HG03025 (cell line): ENCODE results near the gene C8G.

Source experiments
- ATAC-seq: cut with Tn5 transposase; IDR thresholded peaks from one replicate; pipeline ENCODE4 v1.9.1; 2021; ENCODE audit warnings: mild to moderate bottlenecking, moderate library complexity; ENCODE audit not compliant: unreplicated experiment, low FRiP score

Gene C8G

DNA sequence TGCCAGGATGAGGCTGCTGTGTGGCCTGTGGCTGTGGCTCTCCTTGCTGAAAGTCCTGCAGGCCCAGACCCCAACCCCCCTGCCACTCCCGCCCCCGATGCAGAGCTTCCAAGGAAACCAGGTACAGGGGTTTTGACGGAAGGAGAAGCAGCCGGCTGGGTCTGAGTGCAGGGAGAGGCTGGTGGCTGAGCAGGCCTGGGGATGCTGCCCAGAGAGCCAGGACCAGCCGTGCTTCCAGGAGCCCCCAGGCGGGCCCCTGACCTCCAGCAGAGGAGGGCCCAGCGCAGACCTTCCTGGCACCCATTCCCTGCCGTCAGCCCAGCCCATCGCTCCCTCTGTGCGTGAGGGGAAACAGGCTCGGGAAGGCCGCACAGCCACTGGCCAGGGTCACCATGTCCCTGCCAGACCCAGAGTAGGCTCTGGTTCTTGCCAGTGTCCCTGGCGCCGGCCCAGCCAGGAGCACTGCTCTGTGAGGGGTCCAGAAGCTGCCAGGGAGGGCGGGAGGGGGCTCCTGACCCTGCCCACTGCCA lies 7.3 kb downstream of the C8G start:
- ATAC-seq = no peak

GRCh38 chr9:136952876-136953770 lies 8.1 kb downstream of the C8G start:
- no peak for ATAC-seq

DNA sequence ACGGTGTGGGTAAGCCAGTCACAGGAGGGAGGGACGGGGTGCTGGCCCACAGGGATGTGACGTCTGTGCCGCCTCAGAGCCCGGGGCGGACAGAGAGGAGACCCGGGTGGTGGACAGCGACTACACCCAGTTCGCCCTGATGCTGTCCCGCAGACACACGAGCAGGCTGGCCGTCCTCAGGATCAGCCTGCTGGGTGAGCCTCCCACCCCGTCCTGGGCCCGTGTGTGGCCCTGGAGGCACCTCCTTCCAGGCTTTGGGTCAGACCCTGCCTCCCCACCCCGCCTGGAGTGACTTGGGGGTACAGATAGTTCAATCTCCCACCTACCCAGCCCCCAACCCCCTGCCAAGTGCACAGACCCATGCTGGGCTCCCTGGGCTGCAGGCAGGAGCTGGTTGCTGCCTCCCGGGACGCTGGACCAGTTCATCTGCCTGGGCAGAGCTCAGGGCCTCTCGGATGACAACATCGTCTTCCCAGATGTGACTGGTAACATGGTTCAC lies 8.8 kb downstream of the C8G start:
- ATAC-seq = no peak

DNA sequence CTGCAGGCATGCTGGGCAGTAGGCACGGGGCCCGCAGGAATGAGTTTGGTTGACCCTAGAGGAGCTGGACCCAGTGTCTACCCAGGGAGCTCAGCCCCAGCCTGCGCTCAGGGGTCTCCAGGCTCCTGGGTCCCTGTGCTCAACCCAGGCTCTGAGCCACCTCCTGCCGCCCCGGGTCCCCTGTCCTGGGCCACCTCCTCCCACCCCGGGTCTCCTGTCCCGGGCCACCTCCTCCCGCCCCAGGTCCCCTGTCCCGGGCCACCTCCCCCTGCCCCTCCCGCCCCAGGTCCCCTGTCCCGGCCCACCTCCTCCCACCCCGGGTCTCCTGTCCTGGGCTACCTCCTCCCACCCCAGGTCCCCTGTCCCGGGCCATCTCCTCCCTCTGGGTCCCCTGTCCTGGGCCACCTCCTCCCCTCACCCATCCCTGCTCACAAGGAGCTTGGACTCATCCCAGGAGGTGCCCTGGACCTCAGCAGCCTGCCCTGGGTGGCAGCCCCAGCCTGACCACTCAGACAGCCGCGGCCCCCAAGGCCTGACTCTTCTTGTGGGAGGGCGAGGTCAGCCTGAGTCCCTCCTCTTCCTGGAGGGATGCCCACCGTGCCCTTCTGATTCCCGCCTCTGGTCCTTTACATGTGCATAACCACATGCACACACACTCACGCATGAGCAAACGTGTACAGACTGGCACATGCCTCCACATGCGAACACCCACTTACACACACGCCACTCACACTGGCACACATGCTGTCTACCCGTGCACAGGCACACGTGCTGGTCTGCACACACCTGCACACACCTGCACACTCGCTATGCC lies 9.4 kb downstream of the C8G start:
- no peak for ATAC-seq

DNA sequence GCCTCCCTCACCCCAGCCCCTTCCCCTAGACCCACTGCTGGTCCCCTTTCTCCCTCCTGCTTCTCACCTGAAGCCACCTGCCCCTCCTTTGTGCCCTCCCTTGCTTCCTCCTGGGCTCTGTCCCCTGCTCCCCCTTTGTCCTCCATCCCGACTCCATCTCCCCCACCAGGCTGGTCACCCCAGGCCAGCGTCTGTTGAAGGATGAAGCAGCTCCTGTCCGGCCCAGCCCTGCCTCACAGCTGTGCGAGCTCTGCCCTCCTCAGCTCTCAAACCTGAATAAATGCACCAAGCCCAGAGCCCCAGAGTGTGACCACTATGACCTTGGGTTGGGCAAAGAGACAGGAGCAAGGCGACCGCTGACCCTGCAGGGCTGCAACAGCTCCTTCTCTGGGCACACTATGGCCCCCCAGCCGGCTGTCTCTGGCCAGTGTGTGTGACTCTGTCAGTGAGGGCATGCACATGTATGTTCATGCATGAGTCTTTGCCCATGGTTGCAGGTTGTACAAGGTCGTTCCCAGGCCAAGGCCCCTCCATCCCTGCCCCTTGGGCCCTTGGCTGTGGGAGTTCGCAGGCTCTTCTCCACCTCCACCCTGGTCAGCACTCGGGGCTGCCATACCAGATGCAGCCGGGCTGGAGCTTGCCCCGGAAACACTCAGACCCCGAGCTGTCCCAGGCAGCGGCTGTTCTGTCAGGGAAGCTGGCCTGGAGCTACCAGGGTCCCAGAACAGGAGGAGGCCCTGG lies 10.3 kb downstream of the C8G start:
- ATAC-seq = no peak

DNA sequence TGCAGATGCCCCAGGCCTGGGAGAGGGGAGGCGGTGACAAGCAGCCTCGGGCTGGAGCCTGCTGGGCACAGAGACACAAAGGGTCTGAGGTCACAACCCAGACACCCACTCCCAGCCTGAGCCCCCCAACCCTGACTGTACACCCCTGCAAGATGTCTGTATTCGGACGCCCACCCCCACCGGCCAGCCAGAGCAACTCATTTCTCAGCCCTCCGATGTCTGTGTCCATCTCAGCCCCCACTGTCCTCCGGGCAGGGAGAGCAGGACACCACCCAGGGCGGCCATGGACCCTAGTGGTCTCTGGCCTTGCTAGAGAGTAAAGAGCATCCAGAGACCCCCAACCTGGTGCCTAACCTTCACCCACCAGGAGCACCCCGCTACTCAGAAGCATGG lies 10.9 kb downstream of the C8G start:
- ATAC-seq = no peak

GRCh38 chr9:136956604-136957003 lies 11.6 kb downstream of the C8G start:
- ATAC-seq = no peak

DNA sequence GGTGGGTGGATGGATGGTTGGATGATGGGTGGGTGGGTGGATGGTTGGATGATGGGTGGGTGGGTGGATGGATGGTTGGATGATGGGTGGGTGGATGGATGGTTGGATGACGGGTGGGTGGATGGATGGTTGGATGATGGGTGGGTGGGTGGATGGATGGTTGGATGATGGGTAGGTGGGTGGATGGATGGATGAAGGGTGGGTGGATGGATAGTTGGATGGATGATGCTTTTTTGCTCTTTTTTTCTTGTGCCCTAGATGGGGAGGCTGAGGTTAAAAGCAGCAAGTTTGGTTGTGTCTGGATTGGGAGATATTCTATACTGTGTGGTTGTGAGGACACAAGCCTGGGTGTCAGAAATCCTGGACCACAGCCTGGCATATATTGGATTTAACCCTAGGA lies 12.4 kb downstream of the C8G start:
- no peak for ATAC-seq

- ATAC-seq = no peak
These were observed 12.9 kb downstream of the C8G start for GRCh38 chr9:136957901-136958300.

- ATAC-seq = no peak
These were observed 13.4 kb downstream of the C8G start for GRCh38 chr9:136958473-136958872.

DNA sequence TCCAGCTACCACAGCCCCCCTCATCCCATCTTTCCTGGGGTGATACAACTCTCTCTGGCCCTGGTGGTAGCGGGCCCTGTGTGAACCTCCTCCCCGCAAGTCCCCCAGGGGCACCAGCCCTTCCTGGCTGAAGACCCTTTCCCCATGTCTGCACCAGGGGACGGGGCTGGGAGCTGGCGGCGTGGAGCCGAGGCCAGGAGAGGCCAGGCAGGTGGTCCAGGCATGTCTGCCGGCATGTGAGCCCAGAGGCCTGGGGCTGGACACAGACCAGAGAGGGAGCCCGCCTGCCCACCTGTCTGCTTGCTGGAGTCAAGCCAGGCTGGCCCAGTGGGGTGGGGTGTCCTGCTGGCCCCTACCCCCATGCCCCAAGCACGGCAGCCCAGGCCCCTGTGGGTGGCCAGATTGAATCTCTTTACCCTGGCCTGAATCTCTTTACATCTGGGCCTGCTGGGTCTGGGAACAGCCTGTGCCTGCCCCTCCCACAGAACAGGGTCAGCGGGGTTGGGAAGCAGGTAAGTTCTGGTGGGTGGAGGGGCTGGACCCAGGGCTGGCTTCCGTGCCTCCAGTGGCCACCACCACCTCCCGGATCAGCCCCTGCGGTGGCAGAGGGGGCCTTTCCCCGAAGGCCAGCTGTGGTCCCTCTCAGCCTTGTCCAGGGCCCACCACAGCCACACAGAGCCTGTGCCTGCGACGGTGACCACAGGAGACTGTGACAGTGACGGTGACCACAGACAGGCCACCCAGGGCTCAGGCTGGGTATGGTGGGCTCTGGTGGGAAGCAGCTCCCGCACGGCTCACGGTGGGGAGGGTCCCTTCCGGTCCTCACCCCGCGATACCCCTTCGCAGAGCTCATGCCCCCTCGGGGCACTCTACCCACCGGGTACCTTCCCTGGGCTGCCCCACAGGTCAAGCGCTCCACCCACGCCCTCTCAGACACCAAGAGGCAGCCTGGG lies 14.1 kb downstream of the C8G start:
- ATAC-seq = no peak

DNA sequence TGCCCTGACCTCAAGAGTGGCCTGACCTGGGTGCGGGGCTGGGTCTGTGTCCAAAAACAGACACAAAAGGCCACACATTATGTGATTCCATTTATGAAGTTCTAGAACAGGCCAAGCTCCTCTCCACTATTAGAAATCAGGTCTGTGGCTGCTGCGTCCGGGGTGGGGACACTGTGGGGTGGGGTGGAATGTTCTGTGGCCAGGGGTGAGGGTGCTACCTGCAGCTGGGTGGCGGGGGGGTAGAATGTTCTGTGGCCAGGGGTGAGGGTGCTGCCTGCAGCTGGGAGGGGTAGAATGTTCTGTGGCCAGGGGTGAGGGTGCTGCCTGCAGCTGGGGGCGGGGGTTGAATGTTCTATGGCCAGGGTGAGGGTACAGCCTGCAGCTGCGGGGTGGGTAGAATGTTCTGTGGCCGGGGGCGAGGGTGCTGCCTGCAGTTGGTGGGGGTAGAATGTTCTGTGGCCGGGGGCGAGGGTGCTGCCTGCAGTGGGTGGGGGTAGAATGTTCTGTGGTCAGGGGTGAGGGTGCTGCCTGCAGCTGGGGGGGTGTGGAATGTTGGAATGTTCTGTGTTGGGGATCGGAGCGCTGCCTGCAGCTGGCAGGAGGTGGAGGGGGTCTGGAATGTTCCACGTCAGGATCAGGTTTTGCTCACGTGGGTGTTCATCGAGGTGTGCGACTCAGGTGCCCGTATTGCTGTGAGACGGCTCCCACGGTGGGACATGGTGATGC lies 15.3 kb downstream of the C8G start:
- no peak for ATAC-seq

DNA sequence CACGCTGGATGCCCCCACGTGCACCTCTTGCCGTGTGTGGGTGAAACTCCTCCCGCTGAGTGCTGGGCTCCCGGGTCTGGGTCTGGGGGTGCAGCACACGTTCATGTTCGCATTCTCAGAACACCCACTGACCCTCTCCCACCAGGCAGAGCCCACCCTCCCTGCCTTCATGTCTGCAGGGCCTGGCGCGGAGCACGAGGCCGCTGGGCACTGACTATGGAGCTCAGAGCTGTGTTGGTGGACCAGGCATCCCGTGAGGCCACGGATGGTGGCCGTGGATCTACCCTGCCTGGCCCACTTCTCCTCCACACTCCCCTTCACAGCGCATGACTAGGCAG lies 15.9 kb downstream of the C8G start:
- ATAC-seq = no peak

DNA sequence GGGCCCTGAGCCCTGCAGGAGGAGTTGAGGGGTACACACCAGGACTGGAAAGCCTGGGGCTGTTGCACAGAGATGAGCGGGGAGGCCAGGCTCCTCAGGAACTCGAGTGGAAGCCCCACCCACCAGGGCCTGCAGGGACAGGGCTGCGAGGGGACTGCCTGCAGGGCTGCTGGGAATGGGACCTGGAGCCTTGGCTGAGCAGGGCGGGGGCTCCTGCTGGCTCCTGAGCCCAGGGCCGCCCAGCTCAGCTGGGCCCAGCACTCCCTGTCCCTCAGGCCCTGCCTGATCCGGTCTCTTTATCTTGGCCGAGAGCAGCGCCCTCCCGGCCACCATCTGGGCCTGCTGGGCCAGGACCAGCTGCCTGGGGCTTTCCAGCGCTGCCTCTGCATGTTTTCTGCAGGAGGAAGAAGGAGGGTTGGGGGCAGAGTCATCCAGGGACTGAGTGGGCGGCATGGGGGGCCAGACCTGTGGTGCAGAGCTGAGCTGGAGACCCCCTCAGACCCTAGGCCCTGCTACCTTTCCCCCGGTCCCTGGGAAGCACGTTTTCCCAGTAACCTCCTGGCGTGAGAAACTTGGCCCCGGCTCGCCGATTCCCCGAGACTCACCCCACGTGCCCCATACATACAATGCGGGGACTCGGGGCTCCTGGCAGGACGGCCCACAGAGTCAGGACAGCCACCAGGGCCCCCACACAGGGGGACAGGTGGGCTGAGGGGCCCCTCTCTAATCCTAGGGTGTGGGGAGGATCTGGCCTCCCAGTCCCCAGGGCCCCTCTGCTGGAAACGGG lies 16.4 kb downstream of the C8G start:
- ATAC-seq = no peak

- no peak for ATAC-seq
These were observed 17.1 kb downstream of the C8G start for GRCh38 chr9:136962163-136962562.

DNA sequence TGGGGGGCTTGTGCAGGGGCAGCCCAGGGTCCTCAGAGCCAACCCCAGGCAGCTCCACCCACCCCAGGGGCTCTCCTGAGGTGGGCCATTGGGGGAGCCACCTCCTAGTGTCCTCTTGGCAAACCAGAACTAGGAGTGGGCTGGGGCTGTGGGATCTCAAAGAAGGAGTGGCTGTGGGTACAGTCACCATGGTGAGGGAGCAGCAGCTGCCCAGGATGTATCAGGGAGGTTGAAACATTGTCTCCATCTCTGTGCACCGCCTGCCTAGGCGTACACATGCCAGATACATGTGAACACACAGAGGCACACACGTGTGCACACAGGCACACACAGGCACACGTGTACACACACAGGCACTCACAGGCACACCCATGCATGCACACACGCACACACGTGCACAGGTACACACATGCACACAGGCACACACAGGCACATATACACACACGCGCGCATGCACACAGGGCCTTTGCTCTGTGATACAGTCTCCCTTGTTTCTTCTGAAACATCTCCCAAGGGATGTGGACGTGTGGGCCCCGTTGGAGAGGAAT lies 17.7 kb downstream of the C8G start:
- ATAC-seq = no peak

- no peak for ATAC-seq
These were observed 18.3 kb downstream of the C8G start for GRCh38 chr9:136963341-136963740.

DNA sequence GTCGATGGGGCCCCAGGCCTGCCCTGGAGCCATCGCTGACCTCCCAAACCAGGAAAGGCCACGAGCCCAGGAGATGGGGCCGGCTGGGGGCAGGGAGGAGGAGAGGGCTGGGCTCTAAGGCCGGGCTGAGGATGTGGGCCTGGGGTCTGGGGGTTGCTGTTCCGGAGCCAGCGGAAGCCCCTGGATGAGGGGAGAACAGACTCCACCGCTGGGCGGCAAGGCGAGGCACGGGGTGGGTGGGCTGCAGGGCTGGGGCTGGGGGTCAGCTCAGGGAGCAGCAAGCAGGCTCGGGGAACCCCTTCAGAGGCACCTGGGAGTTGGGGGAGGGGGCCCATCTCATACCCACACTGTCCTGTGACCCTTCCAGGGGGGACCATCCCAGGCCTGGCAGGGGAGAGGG lies 18.7 kb downstream of the C8G start:
- no peak for ATAC-seq
